Measurements from ENCODE around the gene STRBP. TPM values are rescaled to one million over a fixed set of nuclear protein-coding genes. Genes with fewer than 3 reads are reported as not detected.
"Not testable (repeated sequence)": the region's sequence is repeated elsewhere in the genome, so short reads cannot be mapped to it uniquely, and the experiment has no call there.

The STRBP gene
- total RNA-seq, 1 experiment from 2014 or later = 96.3 TPM

- no peak overlapping the region for H3K4me3 Mint-ChIP-seq
- ChIA-PET CTCF (interaction anchor here (0.8 to 0.9 kb wide), 2 partner anchors 57 to 73 kb away, joined by 3 read pairs; partner anchors contain the start of gene CRB2), POLR2A (no interaction called here)
- no peaks in the 10 kb centered on the region for H3K27me3 Mint-ChIP-seq (ENCODE audit: low read depth)
- H3K9me3 Mint-ChIP-seq = peaks cover 14% of the 10 kb centered on the region
- TF ChIP-seq SMAD4 (CRISPR knock-in tag; IDR thresholded peaks at IDR 0.05) (no peak), ZNF425 (CRISPR knock-in tag; conservative IDR thresholded peaks at IDR 0.05) (no peak), ZNF671 (CRISPR knock-in tag; IDR thresholded peaks at IDR 0.05) (no peak), SOX15 (CRISPR knock-in tag; IDR thresholded peaks at IDR 0.05) (no peak), ZNF416 (CRISPR knock-in tag; IDR thresholded peaks at IDR 0.05) (no peak), CTCF (IDR thresholded peaks at IDR 0.05) (no peak), NR1H2 (CRISPR knock-in tag; IDR thresholded peaks at IDR 0.05) (no peak)
- TF ChIP-seq, protein P1, sequence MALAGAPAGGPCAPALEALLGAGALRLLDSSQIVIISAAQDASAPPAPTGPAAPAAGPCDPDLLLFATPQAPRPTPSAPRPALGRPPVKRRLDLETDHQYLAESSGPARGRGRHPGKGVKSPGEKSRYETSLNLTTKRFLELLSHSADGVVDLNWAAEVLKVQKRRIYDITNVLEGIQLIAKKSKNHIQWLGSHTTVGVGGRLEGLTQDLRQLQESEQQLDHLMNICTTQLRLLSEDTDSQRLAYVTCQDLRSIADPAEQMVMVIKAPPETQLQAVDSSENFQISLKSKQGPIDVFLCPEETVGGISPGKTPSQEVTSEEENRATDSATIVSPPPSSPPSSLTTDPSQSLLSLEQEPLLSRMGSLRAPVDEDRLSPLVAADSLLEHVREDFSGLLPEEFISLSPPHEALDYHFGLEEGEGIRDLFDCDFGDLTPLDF (CRISPR knock-in tag; IDR thresholded peaks at IDR 0.05) = no peak
- TF ChIP-seq, protein P2, sequence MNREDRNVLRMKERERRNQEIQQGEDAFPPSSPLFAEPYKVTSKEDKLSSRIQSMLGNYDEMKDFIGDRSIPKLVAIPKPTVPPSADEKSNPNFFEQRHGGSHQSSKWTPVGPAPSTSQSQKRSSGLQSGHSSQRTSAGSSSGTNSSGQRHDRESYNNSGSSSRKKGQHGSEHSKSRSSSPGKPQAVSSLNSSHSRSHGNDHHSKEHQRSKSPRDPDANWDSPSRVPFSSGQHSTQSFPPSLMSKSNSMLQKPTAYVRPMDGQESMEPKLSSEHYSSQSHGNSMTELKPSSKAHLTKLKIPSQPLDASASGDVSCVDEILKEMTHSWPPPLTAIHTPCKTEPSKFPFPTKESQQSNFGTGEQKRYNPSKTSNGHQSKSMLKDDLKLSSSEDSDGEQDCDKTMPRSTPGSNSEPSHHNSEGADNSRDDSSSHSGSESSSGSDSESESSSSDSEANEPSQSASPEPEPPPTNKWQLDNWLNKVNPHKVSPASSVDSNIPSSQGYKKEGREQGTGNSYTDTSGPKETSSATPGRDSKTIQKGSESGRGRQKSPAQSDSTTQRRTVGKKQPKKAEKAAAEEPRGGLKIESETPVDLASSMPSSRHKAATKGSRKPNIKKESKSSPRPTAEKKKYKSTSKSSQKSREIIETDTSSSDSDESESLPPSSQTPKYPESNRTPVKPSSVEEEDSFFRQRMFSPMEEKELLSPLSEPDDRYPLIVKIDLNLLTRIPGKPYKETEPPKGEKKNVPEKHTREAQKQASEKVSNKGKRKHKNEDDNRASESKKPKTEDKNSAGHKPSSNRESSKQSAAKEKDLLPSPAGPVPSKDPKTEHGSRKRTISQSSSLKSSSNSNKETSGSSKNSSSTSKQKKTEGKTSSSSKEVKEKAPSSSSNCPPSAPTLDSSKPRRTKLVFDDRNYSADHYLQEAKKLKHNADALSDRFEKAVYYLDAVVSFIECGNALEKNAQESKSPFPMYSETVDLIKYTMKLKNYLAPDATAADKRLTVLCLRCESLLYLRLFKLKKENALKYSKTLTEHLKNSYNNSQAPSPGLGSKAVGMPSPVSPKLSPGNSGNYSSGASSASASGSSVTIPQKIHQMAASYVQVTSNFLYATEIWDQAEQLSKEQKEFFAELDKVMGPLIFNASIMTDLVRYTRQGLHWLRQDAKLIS (CRISPR knock-in tag; IDR thresholded peaks at IDR 0.05; ENCODE audit: borderline replicate concordance) = no peak
- TF ChIP-seq, protein P3, sequence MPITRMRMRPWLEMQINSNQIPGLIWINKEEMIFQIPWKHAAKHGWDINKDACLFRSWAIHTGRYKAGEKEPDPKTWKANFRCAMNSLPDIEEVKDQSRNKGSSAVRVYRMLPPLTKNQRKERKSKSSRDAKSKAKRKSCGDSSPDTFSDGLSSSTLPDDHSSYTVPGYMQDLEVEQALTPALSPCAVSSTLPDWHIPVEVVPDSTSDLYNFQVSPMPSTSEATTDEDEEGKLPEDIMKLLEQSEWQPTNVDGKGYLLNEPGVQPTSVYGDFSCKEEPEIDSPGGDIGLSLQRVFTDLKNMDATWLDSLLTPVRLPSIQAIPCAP (CRISPR knock-in tag; IDR thresholded peaks at IDR 0.05) = no peak
- no peak for ATAC-seq
- no peak overlapping the region for H3K27ac Mint-ChIP-seq
- H3K4me1 Mint-ChIP-seq = no peaks in the 10 kb centered on the region
- DNase-seq (ENCODE audit: low spot score) = no peak
- peaks cover 8% of the 10 kb centered on the region; the same call in 1 of the 2 replicates for H3K36me3 Mint-ChIP-seq
Measured at GRCh38 chr9:123282362-123283047, 14.1 kb upstream of the STRBP start.

DNA sequence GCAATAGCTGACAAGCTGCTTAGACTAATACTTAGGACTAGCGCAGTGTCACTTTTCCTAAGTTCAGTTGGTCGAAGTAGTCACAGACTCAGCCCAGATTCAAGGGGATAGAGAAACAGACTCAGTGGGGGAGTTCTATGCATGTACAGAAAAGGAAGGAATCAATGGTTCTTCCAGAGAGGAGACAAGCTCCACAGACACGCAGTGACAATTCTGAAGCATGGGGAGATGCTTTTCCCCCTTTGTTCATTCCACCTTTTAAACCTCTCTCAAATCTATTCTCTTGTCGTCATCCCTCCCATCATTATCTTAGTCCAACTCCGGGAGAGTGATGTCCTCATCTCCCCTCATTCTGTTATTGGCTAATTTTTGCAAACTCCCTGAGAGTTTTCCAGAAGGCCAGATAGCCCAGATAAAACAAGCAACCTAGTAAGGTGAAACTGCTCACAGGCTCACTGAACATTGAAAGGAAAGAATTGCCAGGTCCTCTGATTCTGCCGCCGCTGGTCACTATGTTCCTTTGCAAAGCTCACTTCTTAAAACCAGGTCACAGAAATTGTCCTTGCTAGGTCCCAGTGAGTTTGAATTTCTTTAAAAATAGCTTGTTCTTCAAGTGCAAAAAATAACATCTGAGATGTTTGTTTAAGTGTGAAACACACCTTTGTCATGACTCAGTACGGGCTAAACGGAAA is 13.4 kb upstream of the STRBP start:
- Mint-ChIP-seq H3K27ac (no peak overlapping the region), H3K27me3 (ENCODE audit: low read depth) (no peaks in the 10 kb centered on the region), H3K4me1 (no peaks in the 10 kb centered on the region), H3K36me3 (peaks cover 8% of the 10 kb centered on the region; the same call in 1 of the 2 replicates), H3K4me3 (no peak overlapping the region), H3K9me3 (peaks cover 14% of the 10 kb centered on the region)
- ChIA-PET POLR2A (no interaction called here), CTCF (interaction anchor here (0.8 to 0.9 kb wide), 2 partner anchors 57 to 74 kb away, joined by 3 read pairs; partner anchors contain the start of gene CRB2)
- no peak for DNase-seq (ENCODE audit: low spot score)
- TF ChIP-seq, protein P3 (CRISPR knock-in tag; IDR thresholded peaks at IDR 0.05) = no peak
- ATAC-seq = no peak

- H3K4me3 Mint-ChIP-seq; H3K27me3 Mint-ChIP-seq (ENCODE audit: low read depth); ATAC-seq; DNase-seq (ENCODE audit: low spot score); H3K36me3 Mint-ChIP-seq; CTCF ChIA-PET; H3K27ac Mint-ChIP-seq; H3K4me1 Mint-ChIP-seq; POLR2A ChIA-PET: not testable (repeated sequence)
- H3K9me3 Mint-ChIP-seq = peaks cover 14% of the 10 kb centered on the region
Measured at GRCh38 chr9:123278879-123279493, 10.6 kb upstream of the STRBP start.
